Stimulated activated CD4-positive, alpha-beta T cell treated with anti-CD3 and anti-CD28 coated beads, TNF-alpha, amount 100 ng/mL, for 4 hours (primary cell): Measurements from ENCODE around the gene CDK10.
A peak's percentile ranks its signal among the peaks of the same experiment; 100 is the strongest.
"Not testable (repeated sequence)": the region's sequence is repeated elsewhere in the genome, so short reads cannot be mapped to it uniquely, and the experiment has no call there.

Experiments used
- DNase-seq, 3 experiments: peaks; one replicate each; pipeline ENCODE4 v3.0.0-alpha.2; 2020; ENCODE audit warnings: low read depth in 3 of 3

CDK10 gene

DNA sequence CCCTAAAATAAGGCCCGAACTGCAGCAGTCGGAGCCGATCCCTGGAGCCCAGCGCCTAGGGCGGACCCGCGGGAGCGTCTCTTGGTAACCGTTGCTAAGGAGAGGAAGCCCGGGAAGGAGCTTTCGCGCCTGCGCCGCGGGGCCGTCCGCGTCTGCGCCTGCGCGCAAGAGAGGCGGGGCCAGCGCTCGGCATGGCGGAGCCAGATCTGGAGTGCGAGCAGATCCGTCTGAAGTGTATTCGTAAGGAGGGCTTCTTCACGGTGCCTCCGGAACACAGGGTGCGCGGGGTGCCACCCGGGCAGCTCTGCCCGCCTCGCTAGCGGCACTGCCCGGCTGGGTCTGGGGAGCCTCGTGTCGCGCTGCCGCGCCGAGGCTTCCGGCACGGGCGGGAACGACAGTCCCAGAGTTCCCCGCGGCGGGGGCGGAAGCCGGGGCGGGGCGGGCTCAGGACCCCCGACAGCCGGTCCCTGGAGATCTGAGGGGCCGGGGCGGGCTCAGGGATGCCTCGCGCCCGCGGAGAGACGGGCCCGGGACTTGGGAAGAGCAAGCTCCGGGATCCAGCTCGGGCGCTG lies at the start of gene CDK10:
Gene CDK10 (plus strand): TSS at position 170 of the 572 bp plus-strand sequence. CDS start 22 bp downstream, at position 192.
- peak; percentile 79 to 85 (median 85) for DNase-seq

- DNase-seq: no peak
These were observed 49.1 kb upstream of the CDK10 start for GRCh38 chr16:89637379-89637778.

- DNase-seq: no peak
These were observed 48.0 kb upstream of the CDK10 start for GRCh38 chr16:89638455-89638854.

DNA sequence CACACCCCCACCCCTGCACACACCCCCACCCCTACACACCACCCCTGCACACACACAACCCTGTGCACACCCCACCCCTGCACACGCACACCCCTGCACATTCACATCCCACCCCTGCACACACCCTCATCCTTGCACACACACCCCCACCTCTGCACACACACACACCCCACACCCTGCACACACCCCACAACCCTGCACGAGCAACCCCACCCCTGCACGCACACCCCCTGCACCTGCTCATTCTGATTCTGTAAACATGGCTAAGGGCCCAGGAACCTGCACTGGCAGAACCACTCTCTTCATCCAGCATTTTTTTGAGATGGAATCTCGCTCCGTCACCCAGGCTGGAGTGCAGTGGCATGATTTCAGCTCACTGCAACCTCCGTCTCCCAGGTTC lies 47.1 kb upstream of the CDK10 start:
- DNase-seq: no peak

DNA sequence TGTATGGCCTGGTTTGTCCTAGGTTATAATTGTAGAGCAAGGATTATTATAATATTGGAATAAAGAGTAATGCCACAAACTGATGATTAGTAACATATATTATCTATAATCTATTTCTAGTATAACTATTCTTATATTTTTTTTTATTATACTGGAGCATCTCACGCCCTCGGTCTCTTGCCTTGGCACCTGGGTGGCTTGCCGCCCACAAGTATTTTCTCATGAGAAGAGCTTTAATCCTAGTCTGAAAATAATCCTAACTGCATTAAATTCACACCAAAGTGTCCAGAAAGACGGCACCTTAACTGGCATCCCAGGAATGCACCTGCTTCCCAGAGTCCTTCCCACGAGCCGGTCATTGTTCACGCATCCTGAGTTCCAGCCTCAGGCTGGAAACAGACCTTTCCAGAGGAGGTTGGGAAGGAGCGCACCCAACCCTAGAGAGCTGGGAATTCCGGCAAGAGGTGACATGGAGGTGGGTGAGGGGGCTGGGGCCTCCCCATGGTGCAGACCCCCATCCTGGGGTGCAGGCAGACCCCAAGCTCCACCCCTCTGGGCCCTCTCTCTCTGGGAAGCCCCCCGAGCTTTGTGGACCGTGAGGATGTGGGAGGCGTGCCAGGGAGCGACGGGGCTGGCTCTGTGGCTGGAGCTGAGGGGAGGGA lies 44.9 kb upstream of the CDK10 start:
- no peak for DNase-seq

GRCh38 chr16:89642574-89642973 lies 43.9 kb upstream of the CDK10 start:
- no peak for DNase-seq

GRCh38 chr16:89643769-89644300 lies 42.7 kb upstream of the CDK10 start:
- no peak for DNase-seq

- DNase-seq: no peak
These were observed 41.4 kb upstream of the CDK10 start for GRCh38 chr16:89645122-89645521.

DNA sequence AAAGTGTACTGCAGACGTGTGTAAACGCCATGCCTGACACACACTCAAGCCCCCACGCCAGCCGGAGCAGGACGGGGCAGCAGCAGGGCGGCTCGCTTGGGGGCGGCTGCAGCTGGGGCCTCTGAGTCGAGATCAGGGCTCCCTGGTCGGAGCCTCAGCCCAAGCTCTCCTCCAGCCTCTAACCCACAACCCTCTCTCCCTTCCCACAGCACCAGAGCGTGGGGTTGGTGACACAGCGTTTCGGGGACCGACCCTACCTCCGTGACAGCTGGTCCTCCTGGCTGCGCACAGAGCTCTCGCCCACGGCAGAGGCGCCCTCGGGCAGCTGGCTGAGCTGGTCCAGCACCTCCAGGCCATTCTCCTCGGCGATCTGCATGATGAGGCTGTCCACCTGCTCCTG lies 40.2 kb upstream of the CDK10 start:
- DNase-seq: no peak

DNA sequence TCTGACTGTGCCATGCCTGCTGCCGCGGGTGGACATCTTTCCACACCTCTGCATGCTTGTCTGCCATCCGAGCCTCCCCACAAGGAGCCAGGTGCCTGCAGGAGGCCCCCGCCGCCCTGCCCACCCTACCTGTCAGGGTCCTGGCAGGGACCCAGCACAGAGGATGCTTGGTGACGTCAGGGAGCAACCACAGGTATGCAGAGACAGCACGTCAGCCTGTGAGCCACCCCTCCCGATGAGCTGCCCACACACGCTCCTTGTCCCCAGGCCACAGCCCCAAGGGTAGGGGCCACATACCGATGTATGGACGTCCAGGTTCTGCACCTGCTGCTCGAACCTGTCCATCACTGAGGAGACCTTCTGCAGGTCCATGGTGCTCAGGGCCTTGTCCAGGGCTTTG lies 39.6 kb upstream of the CDK10 start:
- no peak for DNase-seq

DNA sequence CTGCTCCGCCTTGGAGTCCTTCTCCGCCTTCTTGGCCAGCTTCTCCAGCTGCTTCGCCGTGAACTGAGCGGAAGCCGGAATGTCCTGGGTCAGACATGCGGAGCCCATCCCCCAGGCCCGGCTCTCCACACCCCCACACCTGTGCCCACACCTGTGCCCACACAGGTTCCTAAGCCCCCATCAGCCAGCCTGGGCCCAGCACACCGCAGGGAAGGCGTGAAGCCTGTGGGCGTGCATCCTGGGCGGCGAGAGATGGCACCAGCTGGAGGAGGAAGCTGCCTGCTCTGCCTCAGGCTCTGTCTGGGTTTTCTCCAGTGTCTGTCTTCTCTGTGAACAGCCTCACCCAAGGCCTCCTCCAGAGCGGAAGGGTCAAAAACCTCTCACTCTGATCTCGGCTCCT lies 34.9 kb upstream of the CDK10 start:
- no peak for DNase-seq

DNA sequence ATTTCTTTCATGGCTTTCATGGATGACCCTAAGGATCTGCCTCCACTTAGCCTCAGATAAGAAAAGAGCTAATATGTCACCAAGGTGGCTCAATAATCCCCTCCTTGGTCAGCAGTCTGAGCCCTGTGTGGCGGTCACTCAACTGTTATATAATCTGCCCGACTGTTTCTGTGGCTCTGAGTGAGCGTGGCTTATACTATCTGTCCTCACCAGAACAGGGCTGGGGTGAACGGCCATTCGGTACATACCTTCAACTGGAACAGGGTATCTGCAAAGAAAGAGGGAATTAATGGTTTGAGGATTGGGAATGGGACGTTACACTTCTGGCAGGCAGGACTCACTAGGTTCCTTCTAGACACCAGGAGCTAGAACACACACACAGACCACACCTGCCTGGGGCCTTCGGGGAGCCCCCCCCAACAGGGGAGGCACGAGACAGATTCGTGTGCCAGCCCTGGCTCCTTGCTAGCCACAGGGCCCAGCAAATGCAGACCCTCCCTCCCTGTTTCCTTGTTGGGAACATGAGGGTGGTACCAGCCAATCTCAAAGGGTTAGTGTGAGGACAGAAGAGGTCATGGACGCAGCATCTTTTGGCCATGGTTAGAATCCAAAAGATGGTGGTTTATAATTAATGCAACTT lies 32.7 kb upstream of the CDK10 start:
- no peak for DNase-seq

GRCh38 chr16:89655062-89655643 lies 31.3 kb upstream of the CDK10 start:
- DNase-seq: no peak

- DNase-seq: no peak
These were observed 29.9 kb upstream of the CDK10 start for GRCh38 chr16:89656435-89657121.

GRCh38 chr16:89657442-89658220 lies 28.9 kb upstream of the CDK10 start, which contains the start of the genes CHMP1A and SPATA33:
CHMP1A (minus strand) TSS chr16:89657708; CDS start chr16:89657588, 120 bp downstream.
SPATA33 (plus strand) TSS chr16:89657836; CDS start chr16:89657912, 76 bp downstream.
- peak; percentile 85 to 89 (median 87) for DNase-seq

DNA sequence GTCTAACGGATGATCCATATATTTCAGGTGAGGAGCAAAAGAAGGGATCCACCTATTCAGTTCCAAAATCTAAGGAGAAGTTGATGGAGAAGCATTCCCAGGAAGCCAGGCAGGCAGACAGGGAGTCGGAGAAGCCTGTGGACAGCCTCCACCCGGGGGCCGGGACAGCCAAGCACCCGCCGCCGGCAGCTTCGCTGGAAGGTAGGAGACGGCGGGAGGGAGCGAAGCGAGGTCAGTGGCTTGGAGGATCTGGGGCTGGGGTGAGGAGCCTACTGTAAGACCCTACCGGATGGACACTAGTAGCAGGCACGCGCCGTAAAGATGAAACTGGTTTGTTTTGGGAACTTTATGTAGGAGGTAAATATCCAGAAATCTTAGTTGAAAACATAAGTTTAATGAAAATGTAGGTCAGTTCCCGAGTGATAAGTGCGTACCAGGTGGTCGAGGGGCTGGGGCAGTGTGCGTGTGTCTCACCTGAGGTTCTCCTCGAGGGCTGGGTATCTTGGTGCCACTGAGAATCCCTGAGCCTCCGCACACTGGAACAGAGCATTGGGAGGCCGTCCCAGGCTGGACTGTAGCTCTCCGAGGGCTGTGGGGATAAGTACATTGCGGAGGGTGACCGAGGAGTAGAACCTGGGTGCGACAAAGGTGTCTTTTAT lies 28.1 kb upstream of the CDK10 start:
- DNase-seq: no peak

DNA sequence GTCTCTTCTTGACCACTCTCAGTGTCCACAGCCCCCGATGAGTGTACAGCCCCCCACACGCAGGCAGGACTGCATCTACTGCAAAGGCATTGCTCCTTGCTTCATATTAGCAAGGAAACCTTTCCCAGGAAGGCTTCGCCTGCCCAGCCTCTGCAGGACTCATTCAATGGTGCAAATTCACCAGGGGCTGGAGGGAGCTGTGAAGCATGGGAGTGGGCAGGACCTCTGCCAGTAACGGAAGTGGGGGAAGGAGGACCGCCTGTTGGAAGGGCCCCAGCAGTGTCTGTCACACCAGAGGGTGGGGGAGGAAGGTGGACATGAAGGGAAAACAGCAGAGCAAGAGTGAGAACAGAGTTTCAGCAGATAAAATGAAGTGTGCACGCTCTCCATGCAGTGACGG lies 26.3 kb upstream of the CDK10 start:
- DNase-seq: no peak

DNA sequence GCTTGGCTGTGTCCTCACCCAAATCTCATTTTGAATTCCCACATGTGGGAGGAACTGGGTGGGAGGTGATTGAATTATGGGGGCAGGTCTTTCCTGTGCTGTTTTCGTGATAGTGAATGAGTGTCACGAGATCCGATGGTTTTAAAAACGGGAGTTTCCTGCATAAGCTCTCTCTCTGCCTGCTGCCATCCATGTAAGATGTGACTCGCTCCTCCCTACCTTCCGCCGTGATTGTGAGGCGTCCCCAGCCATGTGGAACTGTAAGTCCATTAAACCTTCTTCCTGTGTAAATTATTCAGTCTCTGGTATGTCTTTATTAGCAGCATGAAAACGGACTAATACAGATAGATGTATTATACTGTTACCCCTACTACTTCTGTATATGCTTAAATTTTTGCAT lies 25.3 kb upstream of the CDK10 start:
- no peak for DNase-seq

DNA sequence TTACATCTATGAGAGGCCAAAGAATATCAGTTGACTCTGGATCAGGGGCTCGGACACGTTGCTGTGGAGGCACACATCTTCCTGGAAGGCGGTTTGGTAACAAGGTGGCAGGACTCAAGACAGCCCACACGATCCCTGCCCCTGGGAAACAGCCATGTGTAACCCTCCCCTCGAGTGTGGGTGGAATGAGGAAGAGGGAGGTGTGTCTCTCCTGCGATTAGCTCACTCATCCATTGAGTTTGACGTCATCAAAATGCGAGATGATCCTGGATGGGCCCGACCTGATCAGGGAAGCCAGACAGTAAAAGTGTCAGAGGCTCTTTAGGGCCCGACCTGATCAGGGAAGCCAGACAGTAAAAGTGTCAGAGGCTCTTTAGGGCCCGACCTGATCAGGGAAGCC lies 22.3 kb upstream of the CDK10 start:
- DNase-seq: not testable (repeated sequence)

DNA sequence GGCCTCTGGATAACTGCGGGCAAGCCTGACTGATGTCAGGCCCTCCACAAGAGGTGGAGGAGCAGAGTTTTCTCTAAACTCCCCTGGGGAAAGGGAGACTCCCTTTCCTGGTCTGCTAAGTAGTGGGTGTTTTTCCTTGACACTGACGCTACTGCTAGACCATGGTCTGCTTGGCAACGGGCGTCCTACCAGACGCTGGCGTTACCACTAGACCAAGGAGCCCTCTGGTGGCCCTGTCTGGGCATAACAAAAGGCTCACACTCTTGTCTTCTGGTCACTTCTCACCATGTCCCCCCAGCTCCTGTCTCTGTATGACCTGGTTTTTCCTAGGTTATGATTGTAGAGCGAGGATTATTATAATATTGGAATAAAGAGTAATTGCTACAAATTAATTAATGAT lies 19.5 kb upstream of the CDK10 start:
- DNase-seq: not testable (repeated sequence)

GRCh38 chr16:89667633-89668032 lies 18.9 kb upstream of the CDK10 start:
- no peak for DNase-seq
